Esophagus muscularis mucosa (tissue), 4 donors: ENCODE results near the gene PCSK6.

Experiments used
- EP300 ChIP-seq: sonication (generic); formaldehyde crosslinking; IDR thresholded peaks from one replicate; pipeline ENCODE4 v1.6.1; 2017; ENCODE audit warnings: antibody characterized with exemption
- POLR2A ChIP-seq: fragments of 450-650 bp; IDR thresholded peaks from one replicate; pipeline ENCODE4 v1.6.1; 2017; ENCODE audit warnings: antibody characterized with exemption, moderate library complexity, mild to moderate bottlenecking, low read depth
- POLR2AphosphoS5 ChIP-seq, 2 donors: sonication (generic); formaldehyde crosslinking; IDR thresholded peaks; one replicate each; pipeline ENCODE4 v1.6.1; 2017; ENCODE audit warnings: antibody characterized with exemption in 2 of 2
- TF ChIP-seq, protein P1 (sequence below), 3 experiments: fragments of 200-600 bp in 2 of 3; fragments of 450-650 bp in 1 of 3; sonication (generic) in 2 of 3; IDR thresholded peaks; one replicate each; pipeline ENCODE4 v1.5.1; 2017 to 2019; ENCODE audit warnings: antibody characterized with exemption in 3 of 3, mild to moderate bottlenecking in 2 of 3, moderate library complexity in 1 of 3

DNA sequence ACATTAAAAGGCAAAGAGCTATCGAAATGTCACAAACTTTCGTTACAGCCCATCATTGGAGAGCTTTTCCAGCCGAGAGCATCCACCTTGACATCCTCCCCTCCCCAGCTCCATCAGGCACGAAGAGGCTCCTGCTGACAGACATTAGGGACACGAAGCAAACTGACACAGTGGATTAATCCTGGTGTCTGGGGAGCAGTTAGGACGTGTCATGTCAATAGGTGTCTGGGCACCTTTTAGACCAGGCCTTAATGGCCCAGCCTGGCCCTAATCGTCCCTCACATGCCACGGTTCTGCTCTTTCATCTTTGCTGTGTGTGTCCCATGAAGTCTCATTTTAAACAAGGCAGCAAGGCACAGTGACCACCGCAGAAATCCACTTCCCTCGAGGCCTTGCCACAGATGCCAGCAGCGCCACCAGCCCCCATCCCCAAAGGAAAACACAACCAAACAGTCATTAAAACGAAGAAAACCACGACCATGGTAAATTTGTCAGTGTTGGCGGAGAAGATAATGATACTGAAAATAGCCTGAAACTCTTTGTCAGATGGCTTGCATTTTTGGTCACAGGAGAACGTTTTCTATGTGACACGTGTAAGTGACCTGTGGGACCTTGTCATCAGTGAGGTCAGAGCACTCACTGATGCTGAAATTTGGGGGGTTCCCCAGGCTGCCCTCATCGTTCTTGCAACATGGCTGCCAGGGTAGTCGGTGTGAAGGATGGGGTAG, 16.3 kb upstream of the PCSK6 start:
- TF ChIP-seq, protein P1, sequence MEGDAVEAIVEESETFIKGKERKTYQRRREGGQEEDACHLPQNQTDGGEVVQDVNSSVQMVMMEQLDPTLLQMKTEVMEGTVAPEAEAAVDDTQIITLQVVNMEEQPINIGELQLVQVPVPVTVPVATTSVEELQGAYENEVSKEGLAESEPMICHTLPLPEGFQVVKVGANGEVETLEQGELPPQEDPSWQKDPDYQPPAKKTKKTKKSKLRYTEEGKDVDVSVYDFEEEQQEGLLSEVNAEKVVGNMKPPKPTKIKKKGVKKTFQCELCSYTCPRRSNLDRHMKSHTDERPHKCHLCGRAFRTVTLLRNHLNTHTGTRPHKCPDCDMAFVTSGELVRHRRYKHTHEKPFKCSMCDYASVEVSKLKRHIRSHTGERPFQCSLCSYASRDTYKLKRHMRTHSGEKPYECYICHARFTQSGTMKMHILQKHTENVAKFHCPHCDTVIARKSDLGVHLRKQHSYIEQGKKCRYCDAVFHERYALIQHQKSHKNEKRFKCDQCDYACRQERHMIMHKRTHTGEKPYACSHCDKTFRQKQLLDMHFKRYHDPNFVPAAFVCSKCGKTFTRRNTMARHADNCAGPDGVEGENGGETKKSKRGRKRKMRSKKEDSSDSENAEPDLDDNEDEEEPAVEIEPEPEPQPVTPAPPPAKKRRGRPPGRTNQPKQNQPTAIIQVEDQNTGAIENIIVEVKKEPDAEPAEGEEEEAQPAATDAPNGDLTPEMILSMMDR (IDR thresholded peaks at IDR 0.05): no peak
- TF ChIP-seq POLR2A: no peak
- no peak for TF ChIP-seq EP300
- no peak for TF ChIP-seq POLR2AphosphoS5 (IDR thresholded peaks at IDR 0.05)
